Activated naive CD8-positive, alpha-beta T cell treated with anti-CD3 and anti-CD28 coated beads, Interleukin-2, amount 10 ng/mL, durations not matched to agents 7 days and 5 days (primary cell): ENCODE data around the gene NR3C2. TPM values are rescaled to one million over a fixed set of nuclear protein-coding genes. Genes with fewer than 3 reads are reported as not detected.

Experiments used
- ATAC-seq: fragments of 150-1000 bp; cut with Tn5 transposase; one replicate; pipeline ENCODE4 v1.10.0; 2021; ENCODE audit warnings: low read depth, moderate library complexity
- POLR2A ChIA-PET: fragments of 350-600 bp; sonication (Branson Sonifier 250); formaldehyde crosslinking; loops from one replicate; lab custom pipeline; 2021; ENCODE audit warnings: antibody characterized with exemption; lab: Charles Lee
- DNase-seq: peaks from one replicate; pipeline ENCODE4 v3.0.0; 2021
- H3K27ac Mint-ChIP-seq: one replicate; pipeline ENCODE4 v1.8.0; 2022; ENCODE audit warnings: mild to moderate bottlenecking, mixed read lengths
- H3K27me3 Mint-ChIP-seq: one replicate; pipeline ENCODE4 v1.8.0; 2022; ENCODE audit warnings: mild to moderate bottlenecking, moderate library complexity, mixed read lengths
- H3K36me3 Mint-ChIP-seq: one replicate; pipeline ENCODE4 v1.8.0; 2021; ENCODE audit warnings: mild to moderate bottlenecking, mixed read lengths
- H3K4me1 Mint-ChIP-seq: one replicate; pipeline ENCODE4 v1.8.0; 2021; ENCODE audit warnings: mixed read lengths
- H3K4me3 Mint-ChIP-seq: one replicate; pipeline ENCODE4 v1.8.0; 2022; ENCODE audit warnings: mild to moderate bottlenecking, moderate library complexity, mixed read lengths
- H3K9me3 Mint-ChIP-seq: one replicate; pipeline ENCODE4 v1.8.0; 2021; ENCODE audit warnings: mixed read lengths
- total RNA-seq, 2 experiments: library from RNA; stranded (reverse); gene quantifications; one replicate each; pipeline ENCODE4 v1.2.3, GENCODE V29; 2021

The NR3C2 gene
- total RNA-seq, 2 experiments from 2014 or later = 19.5 to 24.4 TPM

- Mint-ChIP-seq H3K27me3 (no peaks in the 10 kb centered on the region), H3K4me3 (no peak overlapping the region), H3K4me1 (no peaks in the 10 kb centered on the region), H3K36me3 (peaks cover 59% of the 10 kb centered on the region), H3K9me3 (peaks cover 24% of the 10 kb centered on the region), H3K27ac (no peak overlapping the region)
- POLR2A ChIA-PET = no interaction called here
- no peak for DNase-seq
- ATAC-seq = no peak
These were observed 364.6 kb downstream of the NR3C2 start for GRCh38 chr4:148077581-148077980.

- POLR2A ChIA-PET = no interaction called here
- Mint-ChIP-seq H3K9me3 (peaks cover 24% of the 10 kb centered on the region), H3K27me3 (no peaks in the 10 kb centered on the region), H3K4me1 (no peaks in the 10 kb centered on the region), H3K4me3 (no peak overlapping the region), H3K36me3 (peaks cover 60% of the 10 kb centered on the region), H3K27ac (no peak overlapping the region)
- no peak for ATAC-seq
- no peak for DNase-seq
These were observed 365.2 kb downstream of the NR3C2 start for GRCh38 chr4:148076964-148077363.

- ATAC-seq = no peak
- no peaks in the 10 kb centered on the region for H3K4me1 Mint-ChIP-seq
- no peaks in the 10 kb centered on the region for H3K27me3 Mint-ChIP-seq
- no peak overlapping the region for H3K27ac Mint-ChIP-seq
- no peak overlapping the region for H3K4me3 Mint-ChIP-seq
- POLR2A ChIA-PET = no interaction called here
- DNase-seq = no peak
- H3K36me3 Mint-ChIP-seq = peaks cover 48% of the 10 kb centered on the region
- peaks cover 19% of the 10 kb centered on the region for H3K9me3 Mint-ChIP-seq
These were observed 366.8 kb downstream of the NR3C2 start for GRCh38 chr4:148075438-148075837.

GRCh38 chr4:148074462-148074861, 367.8 kb downstream of the NR3C2 start:
- peaks cover 42% of the 10 kb centered on the region for H3K36me3 Mint-ChIP-seq

GRCh38 chr4:148073349-148073748, 368.9 kb downstream of the NR3C2 start:
- no peak for DNase-seq
- Mint-ChIP-seq H3K36me3 (peaks cover 42% of the 10 kb centered on the region), H3K27ac (no peak overlapping the region), H3K9me3 (peaks cover 19% of the 10 kb centered on the region), H3K27me3 (no peaks in the 10 kb centered on the region), H3K4me3 (no peak overlapping the region), H3K4me1 (peaks cover 2% of the 10 kb centered on the region)
- no peak for ATAC-seq
- POLR2A ChIA-PET = no interaction called here

More at GRCh38 chr4:148074462-148074861, 367.8 kb downstream of the NR3C2 start:
- no peak overlapping the region for H3K27ac Mint-ChIP-seq
- H3K4me3 Mint-ChIP-seq = no peak overlapping the region
- DNase-seq (no peak), ATAC-seq (no peak)
- no peaks in the 10 kb centered on the region for H3K4me1 Mint-ChIP-seq
- H3K27me3 Mint-ChIP-seq = no peaks in the 10 kb centered on the region
- POLR2A ChIA-PET = no interaction called here
- peaks cover 19% of the 10 kb centered on the region for H3K9me3 Mint-ChIP-seq

GRCh38 chr4:148072789-148073188, 369.4 kb downstream of the NR3C2 start:
- H3K9me3 Mint-ChIP-seq = peaks cover 19% of the 10 kb centered on the region
- H3K27me3 Mint-ChIP-seq = no peaks in the 10 kb centered on the region
- H3K4me1 Mint-ChIP-seq = peaks cover 2% of the 10 kb centered on the region
- POLR2A ChIA-PET = no interaction called here
- H3K4me3 Mint-ChIP-seq = no peak overlapping the region
- H3K36me3 Mint-ChIP-seq = peaks cover 38% of the 10 kb centered on the region
- no peak for ATAC-seq
- H3K27ac Mint-ChIP-seq = no peak overlapping the region
- DNase-seq = no peak

- POLR2A ChIA-PET = no interaction called here
- H3K4me3 Mint-ChIP-seq = no peak overlapping the region
- peaks cover 2% of the 10 kb centered on the region for H3K4me1 Mint-ChIP-seq
- H3K27ac Mint-ChIP-seq = no peak overlapping the region
- ATAC-seq (no peak), DNase-seq (no peak)
- no peaks in the 10 kb centered on the region for H3K27me3 Mint-ChIP-seq
- peaks cover 13% of the 10 kb centered on the region for H3K9me3 Mint-ChIP-seq
- peaks cover 29% of the 10 kb centered on the region for H3K36me3 Mint-ChIP-seq
These were observed 371.2 kb downstream of the NR3C2 start for GRCh38 chr4:148071009-148071408.

- H3K27me3 Mint-ChIP-seq = no peaks in the 10 kb centered on the region
- DNase-seq (no peak), ATAC-seq (no peak)
- peaks cover 2% of the 10 kb centered on the region for H3K4me1 Mint-ChIP-seq
- no peak overlapping the region for H3K27ac Mint-ChIP-seq
- peaks cover 20% of the 10 kb centered on the region for H3K36me3 Mint-ChIP-seq
- POLR2A ChIA-PET = no interaction called here
- H3K9me3 Mint-ChIP-seq = peaks cover 5% of the 10 kb centered on the region
- no peak overlapping the region for H3K4me3 Mint-ChIP-seq
These were observed 372.4 kb downstream of the NR3C2 start for GRCh38 chr4:148069895-148070178.

GRCh38 chr4:148069086-148069894, 372.9 kb downstream of the NR3C2 start:
- Mint-ChIP-seq H3K27ac (no peak overlapping the region), H3K4me1 (peaks cover 2% of the 10 kb centered on the region), H3K36me3 (peaks cover 16% of the 10 kb centered on the region), H3K9me3 (peaks cover 2% of the 10 kb centered on the region), H3K27me3 (no peaks in the 10 kb centered on the region), H3K4me3 (no peak overlapping the region)
- ATAC-seq (no peak), DNase-seq (no peak)
- POLR2A ChIA-PET = no interaction called here

- ATAC-seq (no peak), DNase-seq (no peak)
- H3K4me3 Mint-ChIP-seq = no peak overlapping the region
- no peak overlapping the region for H3K27ac Mint-ChIP-seq
- H3K4me1 Mint-ChIP-seq = peaks cover 2% of the 10 kb centered on the region
- no peaks in the 10 kb centered on the region for H3K9me3 Mint-ChIP-seq
- no peaks in the 10 kb centered on the region for H3K27me3 Mint-ChIP-seq
- POLR2A ChIA-PET = no interaction called here
- peaks cover 11% of the 10 kb centered on the region for H3K36me3 Mint-ChIP-seq
These were observed 373.9 kb downstream of the NR3C2 start for GRCh38 chr4:148068065-148068911.

- Mint-ChIP-seq H3K27me3 (no peaks in the 10 kb centered on the region), H3K27ac (no peak overlapping the region), H3K36me3 (peaks cover 3% of the 10 kb centered on the region), H3K4me1 (peaks cover 2% of the 10 kb centered on the region), H3K9me3 (no peaks in the 10 kb centered on the region), H3K4me3 (no peak overlapping the region)
- ATAC-seq (no peak), DNase-seq (no peak)
- POLR2A ChIA-PET = interaction anchor here (1.2 kb wide), 1 partner anchor 13 kb away, joined by 3 read pairs; no protein-coding TSS in a partner anchor
These were observed 374.8 kb downstream of the NR3C2 start for GRCh38 chr4:148067301-148067916.

GRCh38 chr4:148065075-148065474, 377.1 kb downstream of the NR3C2 start:
- no peak for ATAC-seq
- no peaks in the 10 kb centered on the region for H3K9me3 Mint-ChIP-seq

GRCh38 chr4:148064451-148064850, 377.8 kb downstream of the NR3C2 start:
- Mint-ChIP-seq H3K27ac (no peak overlapping the region), H3K4me3 (no peak overlapping the region), H3K36me3 (peaks cover 5% of the 10 kb centered on the region), H3K4me1 (peaks cover 19% of the 10 kb centered on the region), H3K27me3 (no peaks in the 10 kb centered on the region), H3K9me3 (no peaks in the 10 kb centered on the region)
- POLR2A ChIA-PET = no interaction called here
- no peak for ATAC-seq
- no peak for DNase-seq

More at GRCh38 chr4:148065075-148065474, 377.1 kb downstream of the NR3C2 start:
- no peak for DNase-seq
- Mint-ChIP-seq H3K27me3 (no peaks in the 10 kb centered on the region), H3K36me3 (peaks cover 3% of the 10 kb centered on the region), H3K27ac (no peak overlapping the region), H3K4me1 (peaks cover 15% of the 10 kb centered on the region), H3K4me3 (no peak overlapping the region)
- POLR2A ChIA-PET = no interaction called here
